ENCODE measurements around the gene FOXO3B.
"Not testable (repeated sequence)": the region's sequence is repeated elsewhere in the genome, so short reads cannot be mapped to it uniquely, and the experiment has no call there.

FOXO3B gene

GRCh38 chr17:18681767-18682571 lies at the start of gene FOXO3B:
TSS of gene FOXO3B (minus strand) at chr17:18682314. CDS start at chr17:18681651, 663 bp downstream.
- DNase-seq, result peak; percentile 91

GRCh38 chr17:18723509-18723908 lies 41.4 kb upstream of the FOXO3B start:
- not testable (repeated sequence) for DNase-seq

- not testable (repeated sequence) for DNase-seq
Observed at GRCh38 chr17:18722612-18723011, 40.5 kb upstream of the FOXO3B start.

GRCh38 chr17:18721775-18722547 lies 39.8 kb upstream of the FOXO3B start:
- DNase-seq, result not testable (repeated sequence)

- DNase-seq, result not testable (repeated sequence)
Observed at GRCh38 chr17:18719428-18720110, 37.5 kb upstream of the FOXO3B start.

- DNase-seq, result not testable (repeated sequence)
Observed at GRCh38 chr17:18718643-18719427, 36.7 kb upstream of the FOXO3B start.

DNA sequence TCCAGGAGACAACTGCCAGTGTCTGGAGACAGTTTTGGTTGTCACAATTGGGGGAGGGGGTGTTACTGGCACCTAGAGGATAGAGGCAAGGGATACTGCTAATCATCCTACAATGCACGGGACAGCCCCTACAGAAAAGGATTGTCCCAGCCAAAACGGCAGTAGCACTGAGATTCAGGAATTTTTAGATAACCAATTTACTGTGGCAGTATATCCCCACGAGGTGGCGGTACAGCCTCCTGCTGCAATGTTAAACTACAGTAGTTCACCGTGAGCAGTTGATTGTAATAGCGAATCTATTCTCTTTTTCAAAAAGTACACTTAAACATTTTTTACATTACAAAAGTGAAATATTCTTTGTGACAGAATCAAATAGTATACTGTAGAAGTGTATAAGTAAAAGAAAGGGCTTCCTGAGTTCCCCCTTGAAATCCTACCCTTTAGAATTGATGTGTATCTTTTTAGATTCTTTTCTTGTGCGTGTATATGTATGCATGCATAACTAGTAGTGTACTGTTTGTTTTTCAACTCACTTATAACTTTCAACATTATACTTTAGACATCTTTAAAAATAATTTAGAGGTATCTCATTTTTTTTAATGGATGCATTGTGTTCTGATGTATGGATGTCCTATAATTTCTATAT lies 30.4 kb upstream of the FOXO3B start:
- peak; percentile 9 for DNase-seq

DNA sequence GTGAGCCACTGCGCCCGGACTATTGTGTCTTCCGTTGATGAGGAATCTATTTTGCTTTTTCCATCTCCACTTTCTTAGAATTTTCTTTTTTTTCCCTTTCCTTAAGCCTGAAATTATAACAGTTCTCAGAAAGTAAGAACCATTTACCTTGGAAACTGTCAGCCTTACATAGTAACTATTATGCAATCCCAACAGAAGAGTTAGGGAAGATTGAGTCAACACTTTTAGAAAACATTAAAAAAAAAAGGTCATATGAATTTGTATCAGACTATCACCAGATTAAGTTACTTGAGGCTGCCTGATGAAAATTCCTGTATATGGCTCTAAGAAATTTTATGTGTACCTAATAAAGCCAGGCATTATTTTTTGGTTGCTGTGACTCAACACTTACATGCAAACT lies 26.1 kb upstream of the FOXO3B start:
- not testable (repeated sequence) for DNase-seq

GRCh38 chr17:18705955-18706354 lies 23.8 kb upstream of the FOXO3B start:
- DNase-seq, result not testable (repeated sequence)

- DNase-seq, result not testable (repeated sequence)
Observed at GRCh38 chr17:18698473-18699103, 16.5 kb upstream of the FOXO3B start.

GRCh38 chr17:18695143-18695542 lies 13.0 kb upstream of the FOXO3B start:
- not testable (repeated sequence) for DNase-seq

- not testable (repeated sequence) for DNase-seq
Observed at GRCh38 chr17:18682668-18683067, 554 bp upstream of the FOXO3B start.

DNA sequence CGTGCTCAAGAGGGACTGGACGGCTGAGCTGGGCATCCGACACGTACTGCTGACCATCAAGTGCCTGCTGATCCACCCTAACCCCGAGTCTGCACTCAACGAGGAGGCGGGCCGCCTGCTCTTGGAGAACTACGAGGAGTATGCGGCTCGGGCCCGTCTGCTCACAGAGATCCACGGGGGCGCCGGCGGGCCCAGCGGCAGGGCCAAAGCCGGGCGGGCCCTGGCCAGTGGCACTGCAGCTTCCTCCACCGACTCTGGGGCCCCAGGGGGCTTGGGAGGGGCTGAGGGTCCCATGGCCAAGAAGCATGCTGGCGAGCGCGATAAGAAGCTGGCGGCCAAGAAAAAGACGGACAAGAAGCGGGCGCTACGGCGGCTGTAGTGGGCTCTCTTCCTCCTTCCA lies 4.7 kb downstream of the FOXO3B start:
- not testable (repeated sequence) for DNase-seq

GRCh38 chr17:18676928-18677327 lies 5.2 kb downstream of the FOXO3B start:
- DNase-seq, result not testable (repeated sequence)

DNA sequence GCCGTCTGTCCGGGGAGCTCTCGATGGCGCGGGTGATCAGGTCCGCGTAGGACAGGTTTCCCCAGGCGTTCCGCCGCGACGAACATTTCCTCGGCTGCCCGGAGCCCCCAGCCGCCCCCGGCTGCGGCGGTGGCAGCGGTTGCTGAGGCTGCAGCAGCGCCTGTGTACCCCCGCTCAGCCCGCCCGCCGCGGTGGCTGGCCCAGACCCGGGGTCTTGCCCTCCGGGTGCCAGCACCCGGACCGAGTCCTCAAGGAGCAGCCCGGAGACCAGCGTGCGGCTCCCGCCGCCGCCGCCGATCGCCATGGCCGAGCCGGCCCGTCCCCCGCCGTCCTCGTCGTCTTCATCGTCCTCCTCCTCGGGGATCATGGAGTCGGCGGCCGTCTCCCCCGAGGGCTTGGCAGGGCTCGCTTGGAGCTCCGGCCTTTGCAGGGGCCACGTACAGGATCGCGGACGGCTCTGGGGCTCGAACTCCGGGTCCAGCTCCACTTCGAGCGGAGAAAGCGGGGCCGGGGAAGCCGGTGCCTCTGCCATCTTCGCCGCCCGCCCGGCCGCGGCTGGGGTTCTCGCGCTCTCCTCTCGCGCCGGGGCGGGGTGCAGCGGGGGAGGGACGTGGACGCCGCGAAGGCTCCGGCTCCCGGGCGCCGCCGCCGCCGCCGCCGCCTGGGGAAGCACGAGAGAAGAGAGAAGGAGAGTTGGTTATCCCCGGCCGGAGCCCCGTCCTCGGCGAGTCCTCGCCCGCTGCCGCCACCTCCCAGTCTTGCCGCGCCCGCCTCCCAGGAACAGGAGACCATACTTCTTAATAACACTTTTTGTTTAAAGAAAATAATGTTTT lies 9.5 kb downstream of the FOXO3B start:
- DNase-seq, result not testable (repeated sequence)

DNA sequence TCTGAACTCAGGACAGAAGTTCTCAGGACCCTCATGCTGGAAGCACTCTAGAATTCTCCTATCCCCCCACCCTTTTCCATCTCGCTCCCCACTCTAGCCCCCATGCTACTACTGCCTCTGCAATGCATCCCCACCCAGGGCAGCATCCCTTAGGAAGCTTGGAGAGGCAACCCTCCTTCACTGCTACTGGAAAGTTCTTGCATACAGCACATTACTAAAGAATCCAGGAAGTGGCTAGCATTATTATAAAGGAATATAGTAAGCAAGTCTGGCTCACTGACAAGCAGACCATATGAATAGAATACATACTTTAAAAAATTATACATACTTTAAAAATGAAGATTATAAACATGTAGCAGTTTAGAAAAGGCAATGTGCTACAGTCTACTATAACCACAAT lies 13.5 kb downstream of the FOXO3B start:
- DNase-seq, result not testable (repeated sequence)

GRCh38 chr17:18667535-18667934 lies 14.6 kb downstream of the FOXO3B start:
- DNase-seq, result not testable (repeated sequence)

GRCh38 chr17:18666326-18666725 lies 15.8 kb downstream of the FOXO3B start:
- DNase-seq, result not testable (repeated sequence)

- not testable (repeated sequence) for DNase-seq
Observed at GRCh38 chr17:18661924-18662624, 20.0 kb downstream of the FOXO3B start.

GRCh38 chr17:18650094-18650493 lies 32.0 kb downstream of the FOXO3B start:
- not testable (repeated sequence) for DNase-seq
